ENCODE data around the gene SPSB2. TPM values are rescaled to one million over a fixed set of nuclear protein-coding genes. Genes with fewer than 3 reads are reported as not detected.

SPSB2 gene
- total and polyA plus RNA-seq, 2 experiments from 2014 or later: 8.2 to 13.1 TPM

DNA sequence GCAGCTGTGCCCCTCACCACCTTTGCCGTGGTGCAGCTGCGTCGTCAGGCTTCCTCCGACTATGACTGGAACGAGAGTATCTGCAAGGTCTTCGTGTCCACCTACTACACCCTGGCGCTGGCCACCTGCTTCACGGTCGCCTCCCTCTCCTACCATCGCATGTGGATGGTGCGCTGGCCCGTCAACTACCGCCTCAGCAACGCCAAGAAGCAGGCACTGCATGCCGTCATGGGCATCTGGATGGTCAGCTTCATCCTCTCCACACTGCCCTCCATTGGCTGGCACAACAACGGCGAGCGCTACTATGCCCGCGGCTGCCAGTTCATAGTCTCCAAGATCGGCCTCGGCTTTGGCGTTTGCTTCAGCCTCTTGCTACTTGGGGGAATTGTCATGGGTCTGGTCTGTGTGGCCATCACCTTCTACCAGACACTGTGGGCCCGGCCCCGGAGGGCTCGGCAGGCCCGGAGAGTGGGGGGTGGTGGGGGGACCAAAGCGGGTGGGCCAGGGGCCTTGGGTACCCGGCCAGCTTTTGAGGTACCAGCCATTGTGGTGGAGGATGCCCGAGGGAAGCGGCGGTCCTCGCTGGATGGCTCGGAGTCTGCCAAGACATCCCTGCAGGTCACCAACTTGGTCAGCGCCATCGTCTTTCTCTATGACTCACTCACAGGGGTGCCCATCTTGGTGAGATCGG, 48.9 kb downstream of the SPSB2 start:
- Mint-ChIP-seq H3K4me3 (no peak overlapping the region; the same call in 2 of the 3 replicates), H3K27ac (no peak overlapping the region), H3K36me3 (ENCODE audit: low read depth) (peaks cover 7% of the 10 kb centered on the region; the same call in 2 of the 3 replicates), H3K9me3 (no peaks in the 10 kb centered on the region), H3K27me3 (ENCODE audit: insufficient read depth, low read depth, poor library complexity) (peaks cover 35% of the 10 kb centered on the region), H3K4me1 (peaks cover 65% of the 10 kb centered on the region)
- Histone ChIP-seq H3K4me1 (ENCODE audit: insufficient read depth) (peaks cover 49% of the 10 kb centered on the region), H3K27ac (ENCODE audit: low read depth) (no peak overlapping the region), H3K9me2 (ENCODE audit: insufficient read depth) (no peaks in the 10 kb centered on the region), H3F3A (replicated peaks; ENCODE audit: low read depth) (peaks cover 21% of the 10 kb centered on the region), H2AFZ (no peak overlapping the region), H3K36me3 (ENCODE audit: insufficient read depth) (no peaks in the 10 kb centered on the region), H3K4me3 (no peak overlapping the region), H4K20me1 (replicated peaks; ENCODE audit: insufficient read depth) (no peaks in the 10 kb centered on the region), H3K79me2 (replicated peaks; ENCODE audit: insufficient read depth) (no peaks in the 10 kb centered on the region), H3K4me2 (no peak overlapping the region), H3K27me3 (ENCODE audit: insufficient read depth) (peaks cover 57% of the 10 kb centered on the region)
- ATAC-seq (no peak), DNase-seq (ENCODE audit: low spot score) (no peak)
- TF ChIP-seq, protein P1, sequence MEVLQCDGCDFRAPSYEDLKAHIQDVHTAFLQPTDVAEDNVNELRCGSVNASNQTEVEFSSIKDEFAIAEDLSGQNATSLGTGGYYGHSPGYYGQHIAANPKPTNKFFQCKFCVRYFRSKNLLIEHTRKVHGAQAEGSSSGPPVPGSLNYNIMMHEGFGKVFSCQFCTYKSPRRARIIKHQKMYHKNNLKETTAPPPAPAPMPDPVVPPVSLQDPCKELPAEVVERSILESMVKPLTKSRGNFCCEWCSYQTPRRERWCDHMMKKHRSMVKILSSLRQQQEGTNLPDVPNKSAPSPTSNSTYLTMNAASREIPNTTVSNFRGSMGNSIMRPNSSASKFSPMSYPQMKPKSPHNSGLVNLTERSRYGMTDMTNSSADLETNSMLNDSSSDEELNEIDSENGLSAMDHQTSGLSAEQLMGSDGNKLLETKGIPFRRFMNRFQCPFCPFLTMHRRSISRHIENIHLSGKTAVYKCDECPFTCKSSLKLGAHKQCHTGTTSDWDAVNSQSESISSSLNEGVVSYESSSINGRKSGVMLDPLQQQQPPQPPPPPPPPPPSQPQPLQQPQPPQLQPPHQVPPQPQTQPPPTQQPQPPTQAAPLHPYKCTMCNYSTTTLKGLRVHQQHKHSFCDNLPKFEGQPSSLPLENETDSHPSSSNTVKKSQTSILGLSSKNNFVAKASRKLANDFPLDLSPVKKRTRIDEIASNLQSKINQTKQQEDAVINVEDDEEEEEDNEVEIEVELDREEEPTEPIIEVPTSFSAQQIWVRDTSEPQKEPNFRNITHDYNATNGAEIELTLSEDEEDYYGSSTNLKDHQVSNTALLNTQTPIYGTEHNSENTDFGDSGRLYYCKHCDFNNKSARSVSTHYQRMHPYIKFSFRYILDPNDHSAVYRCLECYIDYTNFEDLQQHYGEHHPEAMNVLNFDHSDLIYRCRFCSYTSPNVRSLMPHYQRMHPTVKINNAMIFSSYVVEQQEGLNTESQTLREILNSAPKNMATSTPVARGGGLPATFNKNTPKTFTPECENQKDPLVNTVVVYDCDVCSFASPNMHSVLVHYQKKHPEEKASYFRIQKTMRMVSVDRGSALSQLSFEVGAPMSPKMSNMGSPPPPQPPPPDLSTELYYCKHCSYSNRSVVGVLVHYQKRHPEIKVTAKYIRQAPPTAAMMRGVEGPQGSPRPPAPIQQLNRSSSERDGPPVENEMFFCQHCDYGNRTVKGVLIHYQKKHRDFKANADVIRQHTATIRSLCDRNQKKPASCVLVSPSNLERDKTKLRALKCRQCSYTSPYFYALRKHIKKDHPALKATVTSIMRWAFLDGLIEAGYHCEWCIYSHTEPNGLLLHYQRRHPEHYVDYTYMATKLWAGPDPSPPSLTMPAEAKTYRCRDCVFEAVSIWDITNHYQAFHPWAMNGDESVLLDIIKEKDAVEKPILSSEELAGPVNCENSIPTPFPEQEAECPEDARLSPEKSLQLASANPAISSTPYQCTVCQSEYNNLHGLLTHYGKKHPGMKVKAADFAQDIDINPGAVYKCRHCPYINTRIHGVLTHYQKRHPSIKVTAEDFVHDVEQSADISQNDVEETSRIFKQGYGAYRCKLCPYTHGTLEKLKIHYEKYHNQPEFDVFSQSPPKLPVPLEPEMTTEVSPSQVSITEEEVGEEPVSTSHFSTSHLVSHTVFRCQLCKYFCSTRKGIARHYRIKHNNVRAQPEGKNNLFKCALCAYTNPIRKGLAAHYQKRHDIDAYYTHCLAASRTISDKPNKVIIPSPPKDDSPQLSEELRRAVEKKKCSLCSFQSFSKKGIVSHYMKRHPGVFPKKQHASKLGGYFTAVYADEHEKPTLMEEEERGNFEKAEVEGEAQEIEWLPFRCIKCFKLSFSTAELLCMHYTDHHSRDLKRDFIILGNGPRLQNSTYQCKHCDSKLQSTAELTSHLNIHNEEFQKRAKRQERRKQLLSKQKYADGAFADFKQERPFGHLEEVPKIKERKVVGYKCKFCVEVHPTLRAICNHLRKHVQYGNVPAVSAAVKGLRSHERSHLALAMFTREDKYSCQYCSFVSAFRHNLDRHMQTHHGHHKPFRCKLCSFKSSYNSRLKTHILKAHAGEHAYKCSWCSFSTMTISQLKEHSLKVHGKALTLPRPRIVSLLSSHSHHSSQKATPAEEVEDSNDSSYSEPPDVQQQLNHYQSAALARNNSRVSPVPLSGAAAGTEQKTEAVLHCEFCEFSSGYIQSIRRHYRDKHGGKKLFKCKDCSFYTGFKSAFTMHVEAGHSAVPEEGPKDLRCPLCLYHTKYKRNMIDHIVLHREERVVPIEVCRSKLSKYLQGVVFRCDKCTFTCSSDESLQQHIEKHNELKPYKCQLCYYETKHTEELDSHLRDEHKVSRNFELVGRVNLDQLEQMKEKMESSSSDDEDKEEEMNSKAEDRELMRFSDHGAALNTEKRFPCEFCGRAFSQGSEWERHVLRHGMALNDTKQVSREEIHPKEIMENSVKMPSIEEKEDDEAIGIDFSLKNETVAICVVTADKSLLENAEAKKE (CRISPR knock-in tag; IDR thresholded peaks at IDR 0.05): no peak
- TF ChIP-seq CREB1 (CRISPR knock-in tag; IDR thresholded peaks at IDR 0.05; ENCODE audit: low read depth): no peak
- no peak for TF ChIP-seq NANOG (IDR thresholded peaks at IDR 0.05; ENCODE audit: borderline replicate concordance)
- TF ChIP-seq EZH2 (IDR thresholded peaks at IDR 0.05; ENCODE audit: low read depth, unreplicated experiment): no peak
- no peak for TF ChIP-seq EZH2phosphoT487 (IDR thresholded peaks at IDR 0.05; ENCODE audit: unreplicated experiment)

Data from GM23338 (cell line).